Keratinocyte (primary cell): Measurements from ENCODE around the gene CD3E.

ENCODE experiments used
- CTCF ChIP-seq, 3 experiments: IDR thresholded peaks in 1 of 3; conservative IDR thresholded peaks in 1 of 3; optimal IDR thresholded peaks in 1 of 3; 2 replicates in 2 of 3; 3 replicates in 1 of 3; pipeline versions ENCODE3 to v1.5.1; 2011; ENCODE audit warnings: low read length in 3 of 3, mild to moderate bottlenecking in 3 of 3, moderate library complexity in 2 of 3, control low read depth in 1 of 3, inconsistent platforms in 1 of 3; ENCODE audit not compliant: insufficient read depth in 2 of 3; ENCODE audit errors: extremely low read depth in 1 of 3
- EZH2 ChIP-seq: IDR thresholded peaks from one replicate; pipeline ENCODE4 v1.6.1; 2012; ENCODE audit warnings: inconsistent platforms, mild to moderate bottlenecking, low read length, moderate library complexity

DNA sequence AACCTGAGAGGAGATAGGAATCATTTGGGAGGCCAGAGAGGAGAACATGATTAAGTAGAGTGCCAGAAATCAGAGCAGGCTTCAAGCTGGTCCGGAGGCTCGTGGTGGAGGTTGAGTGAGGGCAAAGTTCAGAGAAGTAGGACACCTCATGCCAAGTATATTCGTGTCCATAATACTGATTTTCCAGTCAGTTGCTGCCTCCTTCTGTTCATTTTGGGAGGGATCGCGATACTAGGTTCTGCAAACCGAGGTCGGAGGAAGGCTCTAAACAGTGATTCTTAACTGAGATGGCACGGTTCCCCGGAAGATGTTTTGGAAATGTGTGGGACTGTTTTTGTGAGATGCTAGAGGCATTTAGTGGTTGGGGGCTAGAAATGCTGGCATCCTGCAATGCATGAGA, 13.6 kb upstream of the CD3E start:
- TF ChIP-seq CTCF (optimal IDR thresholded peaks at IDR 0.05 in 1 of 3, IDR thresholded peaks at IDR 0.05 in 1 of 3, conservative IDR thresholded peaks at IDR 0.05 in 1 of 3; ENCODE audit: extremely low read depth in 1 of 3, insufficient read depth in 2 of 3, low read length in 3 of 3) (peak; percentile 45 to 86 (median 83)), EZH2 (no peak)
